Measurements from ENCODE around the gene VOPP1.

VOPP1 gene

DNA sequence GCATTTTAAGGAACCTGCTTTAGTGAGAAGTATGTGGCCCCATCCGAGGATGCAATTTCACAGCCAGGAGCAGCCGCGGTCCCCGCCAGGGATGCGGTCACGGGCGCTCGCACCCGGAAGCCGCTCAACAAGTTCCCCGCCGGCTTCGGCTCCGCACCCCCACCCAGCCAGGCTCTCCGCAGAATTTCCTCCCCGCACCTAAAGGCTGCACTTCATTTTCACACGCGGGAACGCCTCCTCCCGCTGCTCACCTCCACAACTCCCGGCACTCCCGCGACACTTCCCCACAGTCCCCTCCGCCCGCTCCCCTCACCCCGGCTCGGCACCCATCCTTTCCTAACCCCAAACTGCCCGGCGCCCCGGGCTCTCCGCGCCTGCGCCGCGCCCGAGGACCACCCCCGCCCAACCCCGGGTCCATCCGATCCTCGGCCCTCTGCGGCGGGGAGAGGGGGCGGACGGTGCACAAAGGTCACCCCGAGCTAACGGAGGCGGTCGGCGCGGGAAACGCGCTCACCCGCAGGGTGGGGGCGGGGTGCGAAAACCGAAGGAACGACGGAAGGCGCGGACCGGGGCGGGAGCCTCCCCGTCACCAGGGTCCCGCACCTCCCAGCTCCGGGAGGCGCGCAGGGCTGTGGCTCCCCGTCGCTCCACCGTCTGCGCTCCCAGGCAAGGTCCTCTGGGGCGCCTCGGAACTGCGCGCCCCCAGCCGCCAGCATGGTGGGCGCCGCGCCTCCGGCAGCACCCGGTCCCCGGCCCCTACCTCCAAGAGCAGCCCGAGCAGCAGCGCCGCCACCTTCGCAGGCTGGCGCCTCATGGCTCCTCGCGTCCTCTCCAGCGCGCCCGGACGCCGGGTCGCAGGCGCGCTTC is 558 bp downstream of the VOPP1 start:
- TF ChIP-seq, protein P1, sequence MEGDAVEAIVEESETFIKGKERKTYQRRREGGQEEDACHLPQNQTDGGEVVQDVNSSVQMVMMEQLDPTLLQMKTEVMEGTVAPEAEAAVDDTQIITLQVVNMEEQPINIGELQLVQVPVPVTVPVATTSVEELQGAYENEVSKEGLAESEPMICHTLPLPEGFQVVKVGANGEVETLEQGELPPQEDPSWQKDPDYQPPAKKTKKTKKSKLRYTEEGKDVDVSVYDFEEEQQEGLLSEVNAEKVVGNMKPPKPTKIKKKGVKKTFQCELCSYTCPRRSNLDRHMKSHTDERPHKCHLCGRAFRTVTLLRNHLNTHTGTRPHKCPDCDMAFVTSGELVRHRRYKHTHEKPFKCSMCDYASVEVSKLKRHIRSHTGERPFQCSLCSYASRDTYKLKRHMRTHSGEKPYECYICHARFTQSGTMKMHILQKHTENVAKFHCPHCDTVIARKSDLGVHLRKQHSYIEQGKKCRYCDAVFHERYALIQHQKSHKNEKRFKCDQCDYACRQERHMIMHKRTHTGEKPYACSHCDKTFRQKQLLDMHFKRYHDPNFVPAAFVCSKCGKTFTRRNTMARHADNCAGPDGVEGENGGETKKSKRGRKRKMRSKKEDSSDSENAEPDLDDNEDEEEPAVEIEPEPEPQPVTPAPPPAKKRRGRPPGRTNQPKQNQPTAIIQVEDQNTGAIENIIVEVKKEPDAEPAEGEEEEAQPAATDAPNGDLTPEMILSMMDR (IDR thresholded peaks at IDR 0.05; ENCODE audit: insufficient read depth, low read length, poor library complexity, severe bottlenecking): no peak
- TF ChIP-seq EZH2phosphoT487 (conservative IDR thresholded peaks at IDR 0.05; ENCODE audit: low read length): no peak
- Histone ChIP-seq H3K9me2 (replicated peaks; ENCODE audit: insufficient read depth, low read length) (no peaks in the 10 kb centered on the region), H3K36me3 (ENCODE audit: low read length) (no peaks in the 10 kb centered on the region), H3K9ac (ENCODE audit: low read length) (peak overlapping the region; percentile 94), H3K4me3 (ENCODE audit: insufficient read depth, low read length, poor library complexity, severe bottlenecking) (peak overlapping the region; percentile 88), H3K9me3 (ENCODE audit: insufficient read depth, low read length) (no peaks in the 10 kb centered on the region), H3K79me2 (ENCODE audit: insufficient read depth, low read length) (peaks cover 53% of the 10 kb centered on the region), H4K20me1 (ENCODE audit: low read depth, low read length) (peaks cover 25% of the 10 kb centered on the region; the same call in 1 of the 2 replicates), H3K27ac (ENCODE audit: low read depth, low read length) (peak overlapping the region; percentile 54), H3F3A (ENCODE audit: insufficient read depth) (peaks cover 12% of the 10 kb centered on the region; the same call in 1 of the 2 replicates), H3K27me3 (ENCODE audit: low read length) (no peaks in the 10 kb centered on the region), H2AFZ (ENCODE audit: low read depth, low read length, severe bottlenecking) (peak overlapping the region; percentile 94), H3K4me2 (ENCODE audit: low read depth, low read length, poor library complexity, severe bottlenecking) (peak overlapping the region; percentile 85)

DNA sequence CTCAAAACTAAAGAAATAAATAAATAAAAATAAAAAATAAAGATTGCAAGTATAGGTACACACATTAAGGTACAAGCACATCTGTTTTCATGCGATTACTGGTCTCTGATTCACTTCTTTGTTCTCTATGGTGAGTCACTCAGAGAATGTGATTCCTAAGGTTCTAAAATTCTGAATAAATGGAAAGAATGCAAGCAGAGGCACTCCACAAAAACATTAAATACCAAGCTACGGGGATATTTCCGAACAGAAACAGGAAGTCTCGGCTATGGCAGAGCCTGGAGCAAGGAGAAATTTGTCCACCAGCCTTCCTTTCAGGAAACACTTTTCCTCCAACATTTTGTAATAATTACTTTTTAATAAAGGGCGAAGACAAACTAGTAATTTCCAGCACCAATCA is 1.4 kb downstream of the VOPP1 start:
- Histone ChIP-seq H3K9me2 (replicated peaks; ENCODE audit: insufficient read depth, low read length) (no peaks in the 10 kb centered on the region), H3K79me2 (ENCODE audit: insufficient read depth, low read length) (peaks cover 61% of the 10 kb centered on the region), H4K20me1 (ENCODE audit: low read depth, low read length) (peaks cover 31% of the 10 kb centered on the region; the same call in 1 of the 2 replicates), H2AFZ (ENCODE audit: low read depth, low read length, severe bottlenecking) (no peak overlapping the region), H3K4me3 (ENCODE audit: insufficient read depth, low read length, poor library complexity, severe bottlenecking) (peak overlapping the region; percentile 88), H3K36me3 (ENCODE audit: low read length) (no peaks in the 10 kb centered on the region), H3K27me3 (ENCODE audit: low read length) (no peaks in the 10 kb centered on the region), H3F3A (ENCODE audit: insufficient read depth) (peaks cover 12% of the 10 kb centered on the region; the same call in 1 of the 2 replicates), H3K27ac (ENCODE audit: low read depth, low read length) (peak overlapping the region; percentile 54), H3K9ac (ENCODE audit: low read length) (peak overlapping the region; percentile 94), H3K4me2 (ENCODE audit: low read depth, low read length, poor library complexity, severe bottlenecking) (peak overlapping the region; percentile 85), H3K9me3 (ENCODE audit: insufficient read depth, low read length) (no peaks in the 10 kb centered on the region)
- TF ChIP-seq, protein P1 (IDR thresholded peaks at IDR 0.05; ENCODE audit: insufficient read depth, low read length, poor library complexity, severe bottlenecking): no peak
- no peak for TF ChIP-seq EZH2phosphoT487 (conservative IDR thresholded peaks at IDR 0.05; ENCODE audit: low read length)

DNA sequence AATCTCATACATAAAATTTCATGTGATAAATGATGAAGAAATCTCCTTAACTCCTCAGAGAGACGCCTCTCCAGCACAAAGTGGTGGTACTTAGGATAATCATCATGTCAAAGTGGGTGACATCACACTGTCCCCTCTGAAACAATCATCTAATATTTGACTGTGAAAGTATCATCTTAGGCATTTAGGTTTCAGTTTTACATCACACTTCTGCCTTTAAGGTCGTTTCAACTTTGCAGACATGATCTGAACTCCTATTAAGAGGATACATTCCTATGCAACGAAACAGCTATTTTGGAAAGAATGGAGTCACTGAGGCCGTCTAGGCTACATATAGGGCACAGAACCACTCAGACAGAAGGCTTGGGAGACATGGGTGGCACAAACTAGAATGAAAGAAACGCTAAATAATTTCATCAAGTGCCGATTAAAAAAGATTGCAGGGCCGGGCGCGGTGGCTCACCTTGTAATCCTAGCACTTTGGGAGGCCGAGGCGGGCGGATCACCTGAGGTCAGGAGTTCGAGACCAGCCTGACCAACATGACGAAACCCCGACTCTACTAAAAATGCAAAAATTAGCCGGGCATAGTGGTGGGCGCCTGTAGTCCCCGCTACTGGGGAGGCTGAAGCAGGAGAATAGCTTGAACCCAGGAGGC is 2.0 kb downstream of the VOPP1 start:
- H3K27ac ChIP-seq (ENCODE audit: low read depth, low read length): peak overlapping the region; percentile 3; the same call in 1 of the 2 replicates
- H3K36me3 ChIP-seq (ENCODE audit: low read length): no peaks in the 10 kb centered on the region
- H4K20me1 ChIP-seq (ENCODE audit: low read depth, low read length): peaks cover 36% of the 10 kb centered on the region; the same call in 1 of the 2 replicates
- H3K9ac ChIP-seq (ENCODE audit: low read length): peak overlapping the region; percentile 18
- no peaks in the 10 kb centered on the region for H3K9me3 ChIP-seq (ENCODE audit: insufficient read depth, low read length)
- no peak overlapping the region for H2AFZ ChIP-seq (ENCODE audit: low read depth, low read length, severe bottlenecking)
- H3K4me3 ChIP-seq (ENCODE audit: insufficient read depth, low read length, poor library complexity, severe bottlenecking): peak overlapping the region; percentile 88
- no peaks in the 10 kb centered on the region for H3K9me2 ChIP-seq (replicated peaks; ENCODE audit: insufficient read depth, low read length)
- H3K27me3 ChIP-seq (ENCODE audit: low read length): no peaks in the 10 kb centered on the region
- H3F3A ChIP-seq (ENCODE audit: insufficient read depth): peaks cover 12% of the 10 kb centered on the region; the same call in 1 of the 2 replicates
- H3K4me2 ChIP-seq (ENCODE audit: low read depth, low read length, poor library complexity, severe bottlenecking): peak overlapping the region; percentile 85
- H3K79me2 ChIP-seq (ENCODE audit: insufficient read depth, low read length): peaks cover 67% of the 10 kb centered on the region
- TF ChIP-seq, protein P1 (IDR thresholded peaks at IDR 0.05; ENCODE audit: insufficient read depth, low read length, poor library complexity, severe bottlenecking): no peak
- no peak for TF ChIP-seq EZH2phosphoT487 (conservative IDR thresholded peaks at IDR 0.05; ENCODE audit: low read length)
